GM18526 (cell line): Measurements from ENCODE around the gene ZNF335.

ENCODE experiments used
- POLR2A ChIP-seq: IDR thresholded peaks from 3 replicates; pipeline ENCODE4 v1.6.1; 2011; ENCODE audit not compliant: insufficient read length; ENCODE audit errors: extremely low read depth

ZNF335 gene

GRCh38 chr20:45987108-45987780 lies 15.2 kb upstream of the ZNF335 start:
- no peak for TF ChIP-seq POLR2A

GRCh38 chr20:45985573-45985972 lies 13.6 kb upstream of the ZNF335 start:
- TF ChIP-seq POLR2A = no peak

- no peak for TF ChIP-seq POLR2A
Measured at GRCh38 chr20:45983279-45983743, 11.3 kb upstream of the ZNF335 start.

GRCh38 chr20:45981261-45981660 lies 9.3 kb upstream of the ZNF335 start:
- no peak for TF ChIP-seq POLR2A

- TF ChIP-seq POLR2A = no peak
Measured at GRCh38 chr20:45976086-45976485, 4.1 kb upstream of the ZNF335 start.

GRCh38 chr20:45975686-45976085 lies 3.7 kb upstream of the ZNF335 start:
- no peak for TF ChIP-seq POLR2A

GRCh38 chr20:45974896-45975565 lies 3.0 kb upstream of the ZNF335 start:
- no peak for TF ChIP-seq POLR2A

GRCh38 chr20:45972500-45973183 lies 639 bp upstream of the ZNF335 start:
- TF ChIP-seq POLR2A = peak; percentile 55

GRCh38 chr20:45971425-45971674 lies 653 bp downstream of the ZNF335 start:
- TF ChIP-seq POLR2A = no peak

GRCh38 chr20:45970646-45971424 lies 1.2 kb downstream of the ZNF335 start:
- no peak for TF ChIP-seq POLR2A

- TF ChIP-seq POLR2A = no peak
Measured at GRCh38 chr20:45969712-45970634, 2.0 kb downstream of the ZNF335 start.

GRCh38 chr20:45968801-45969711 lies 2.9 kb downstream of the ZNF335 start:
- TF ChIP-seq POLR2A = no peak

- no peak for TF ChIP-seq POLR2A
Measured at GRCh38 chr20:45968081-45968671, 3.8 kb downstream of the ZNF335 start.
